ENCODE results near the gene KASH5.

KASH5 gene

DNA sequence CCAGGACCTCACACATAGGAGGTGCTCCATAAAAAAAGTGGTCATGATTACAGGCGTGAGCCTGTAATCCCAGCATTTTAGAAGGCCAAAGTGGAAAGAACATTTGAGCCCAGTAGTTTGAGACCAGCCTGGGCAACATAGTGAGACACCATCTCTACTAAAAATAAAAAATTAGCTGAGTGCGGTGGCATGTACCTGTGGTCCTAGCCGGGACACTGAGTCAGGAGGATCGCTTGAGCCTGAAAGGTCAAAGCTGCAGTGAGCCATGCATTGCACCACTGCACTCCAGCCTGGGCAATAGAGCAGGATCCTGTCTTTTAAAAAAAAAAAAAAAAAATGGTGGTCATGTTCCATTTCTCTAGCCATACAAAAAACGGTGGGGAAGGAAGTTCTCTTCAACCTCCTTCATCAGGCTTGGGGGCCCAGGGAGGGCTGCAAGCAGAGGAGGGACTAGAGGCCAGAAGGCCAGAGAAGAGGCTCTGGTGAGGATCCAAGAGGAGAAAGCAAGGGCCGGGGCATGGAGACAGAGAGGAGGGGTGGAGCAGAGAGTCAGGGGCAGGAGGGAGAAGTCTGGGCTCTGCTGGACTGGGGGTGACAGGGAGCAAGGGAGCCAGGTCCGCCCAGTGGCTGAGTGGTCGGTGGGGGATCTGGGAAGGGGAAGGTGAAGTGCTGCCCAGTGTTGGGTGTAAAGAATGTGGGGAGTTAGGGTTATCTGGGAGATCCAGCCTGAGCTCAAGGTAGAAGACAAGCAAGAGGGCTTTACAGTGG, 8.9 kb downstream of the KASH5 start:
- no peak for DNase-seq

GRCh38 chr19:49398001-49398615, 10.1 kb downstream of the KASH5 start:
- DNase-seq: no peak

DNA sequence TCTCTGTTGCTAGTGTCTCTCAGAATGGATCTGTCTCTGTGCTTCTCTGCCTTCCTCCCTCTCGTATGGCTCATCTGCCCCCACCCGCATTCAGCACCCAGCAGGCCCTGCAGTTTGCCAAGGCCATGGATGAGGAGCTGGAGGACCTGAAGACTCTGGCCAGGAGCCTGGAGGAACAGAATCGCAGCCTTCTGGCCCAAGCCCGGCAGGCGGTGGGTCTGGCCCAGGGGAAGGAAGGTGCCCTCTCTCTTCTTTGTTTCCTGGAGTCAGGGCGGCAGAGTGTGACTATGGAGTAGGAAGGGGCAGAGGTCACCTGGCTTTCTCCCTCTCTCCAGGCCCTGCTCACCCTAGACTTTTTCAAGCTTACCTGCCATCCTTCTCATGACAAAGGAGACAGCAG, 10.9 kb downstream of the KASH5 start:
- no peak for DNase-seq

GRCh38 chr19:49400029-49400428, 12.0 kb downstream of the KASH5 start:
- DNase-seq: no peak

DNA sequence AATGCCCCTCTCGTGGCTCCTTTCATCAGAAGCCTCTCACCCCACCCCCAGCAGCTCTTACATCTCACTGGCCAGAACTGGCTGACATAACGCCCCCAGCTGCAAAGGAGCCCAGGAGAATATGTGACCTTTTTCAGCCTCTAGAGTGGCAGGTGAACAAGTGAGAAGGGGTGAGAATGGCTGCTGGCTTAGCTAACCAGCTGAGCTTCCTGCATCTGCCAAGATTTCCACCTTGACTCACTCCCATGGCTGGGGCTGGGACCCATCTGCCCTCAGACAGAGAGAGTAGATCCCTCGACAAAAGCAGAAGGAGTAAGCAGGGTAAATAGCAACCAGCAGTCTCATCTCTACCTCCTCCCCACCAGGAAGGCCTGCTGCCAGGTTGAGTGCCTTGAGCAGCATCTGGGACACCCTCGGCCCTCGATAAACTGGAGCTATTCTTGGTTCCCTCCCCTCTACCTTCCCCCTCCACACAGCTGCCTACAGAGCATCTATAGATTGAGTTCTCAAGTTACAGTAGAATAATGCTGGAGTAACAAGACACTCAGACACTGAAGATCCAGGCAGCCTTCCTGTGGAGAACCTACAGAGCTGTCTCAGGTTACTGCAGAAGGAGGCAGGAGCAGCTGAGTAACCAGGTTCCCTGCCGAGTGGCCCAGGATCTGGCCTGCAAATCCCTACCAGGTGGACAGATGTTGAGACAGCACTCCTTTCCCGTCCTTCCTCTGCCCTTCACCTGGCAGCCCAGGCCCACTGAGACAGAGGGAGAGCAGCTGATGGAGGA, 15.5 kb downstream of the KASH5 start:
- DNase-seq: no peak

GRCh38 chr19:49407079-49407478, 19.0 kb downstream of the KASH5 start:
- DNase-seq: no peak

- no peak for DNase-seq
Measured at GRCh38 chr19:49407482-49408015, 19.5 kb downstream of the KASH5 start.

GRCh38 chr19:49408816-49409440, 20.9 kb downstream of the KASH5 start:
- DNase-seq: no peak

DNA sequence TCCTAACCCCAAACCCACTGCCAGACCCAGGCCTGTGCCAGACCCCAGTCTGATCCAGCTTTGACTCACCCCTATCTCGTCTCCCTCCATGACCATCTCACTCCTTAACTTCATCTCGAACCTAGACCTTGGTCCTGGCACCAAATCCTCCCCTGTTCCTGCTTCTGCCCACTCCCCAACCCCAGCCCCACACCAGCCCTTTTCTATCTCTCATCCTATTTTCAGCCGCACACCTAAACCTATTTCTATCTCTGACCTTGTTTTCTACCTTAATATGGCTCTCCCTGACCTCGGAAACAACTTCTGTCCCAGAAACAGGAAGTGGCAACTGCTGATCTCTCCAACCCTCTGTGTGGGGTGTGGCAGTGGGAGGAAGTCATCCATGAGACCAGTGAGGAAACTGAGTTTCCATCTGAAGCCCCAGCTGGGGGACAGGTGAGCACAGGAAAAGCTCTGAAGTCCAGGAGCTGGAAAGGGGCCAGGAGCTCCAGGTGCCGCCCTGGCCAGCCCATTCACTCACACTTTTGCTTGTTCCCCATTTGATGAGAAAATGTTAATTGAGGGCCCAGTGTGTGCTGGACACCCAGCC, 21.5 kb downstream of the KASH5 start:
- DNase-seq: no peak

DNA sequence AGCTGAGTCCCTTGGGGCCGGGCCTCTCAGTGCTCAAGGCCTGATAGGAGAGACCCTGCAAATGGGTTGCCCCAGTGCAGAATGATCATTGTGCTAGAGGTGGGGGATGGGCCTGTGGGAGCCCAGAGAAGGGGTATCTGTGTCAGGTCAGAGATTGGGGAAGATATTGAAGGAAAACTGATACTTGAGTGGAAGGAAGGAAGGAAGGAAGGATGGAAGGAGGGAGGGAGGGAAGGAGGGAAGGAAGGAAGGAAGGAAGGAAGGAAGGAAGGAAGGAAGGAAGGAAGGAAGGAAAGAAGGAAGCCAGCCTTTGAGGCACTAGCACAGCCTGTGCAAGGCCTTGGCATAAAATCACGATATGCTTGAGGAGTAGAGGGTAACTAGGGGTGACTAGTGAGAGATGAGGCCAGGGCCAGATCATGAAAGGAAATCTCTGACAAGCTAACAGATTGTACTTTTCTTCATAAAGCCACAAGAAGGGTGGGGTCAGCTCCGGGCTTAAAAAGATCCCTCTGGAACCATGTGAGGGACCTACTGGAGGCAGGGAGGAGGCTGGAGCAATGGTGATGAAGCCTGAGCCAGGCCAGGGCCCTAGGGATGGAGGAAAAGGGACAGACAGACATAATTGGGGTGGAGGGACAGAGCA, 23.8 kb downstream of the KASH5 start:
- no peak for DNase-seq

DNA sequence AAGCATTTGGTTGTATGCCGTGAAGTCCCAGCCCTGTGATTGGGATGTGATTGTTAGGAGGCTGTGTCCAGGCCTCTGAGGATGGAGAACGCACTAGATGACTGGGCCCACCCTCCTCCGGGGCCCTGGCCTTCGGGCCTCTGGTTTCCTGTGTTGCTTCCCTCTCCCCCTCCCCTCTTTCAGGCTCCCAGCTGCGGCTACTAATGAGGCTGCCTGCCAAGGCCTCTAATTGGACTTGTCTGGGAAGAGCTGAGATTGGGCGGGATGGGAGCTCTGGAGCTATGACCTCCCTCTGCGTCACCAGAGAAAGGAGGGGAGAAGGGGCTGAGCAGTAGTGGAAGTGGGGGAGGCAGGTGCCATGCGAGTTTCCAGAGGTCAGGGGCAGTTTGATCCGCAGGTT, 25.3 kb downstream of the KASH5 start:
- no peak for DNase-seq

- no peak for DNase-seq
Measured at GRCh38 chr19:49414256-49414655, 26.2 kb downstream of the KASH5 start.

GRCh38 chr19:49415102-49415809, 27.2 kb downstream of the KASH5 start:
- no peak for DNase-seq

- no peak for DNase-seq
Measured at GRCh38 chr19:49415810-49416200, 27.8 kb downstream of the KASH5 start.

DNA sequence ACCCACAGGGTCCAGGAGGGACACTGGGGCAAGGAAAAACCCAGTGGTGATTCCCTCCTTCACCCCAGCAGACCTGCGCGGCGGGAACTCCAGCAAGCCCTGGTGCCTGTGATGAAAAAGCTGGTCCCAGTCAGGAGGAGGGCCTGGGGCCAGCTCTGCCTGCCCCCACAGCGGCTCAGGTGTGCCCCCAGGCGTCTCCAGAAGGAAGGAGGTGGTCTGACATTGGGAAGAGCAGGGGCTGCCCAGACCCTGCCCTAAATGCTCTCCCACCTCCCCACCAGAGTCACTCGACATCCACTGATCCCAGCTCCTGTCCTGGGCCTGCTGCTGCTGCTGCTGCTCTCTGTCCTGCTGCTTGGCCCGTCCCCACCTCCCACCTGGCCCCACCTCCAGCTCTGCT, 29.0 kb downstream of the KASH5 start:
- DNase-seq: no peak

- DNase-seq: no peak
Measured at GRCh38 chr19:49418511-49418910, 30.5 kb downstream of the KASH5 start.

GRCh38 chr19:49419173-49419572, 31.1 kb downstream of the KASH5 start:
- DNase-seq: no peak

- no peak for DNase-seq
Measured at GRCh38 chr19:49420227-49420626, 32.2 kb downstream of the KASH5 start.

DNA sequence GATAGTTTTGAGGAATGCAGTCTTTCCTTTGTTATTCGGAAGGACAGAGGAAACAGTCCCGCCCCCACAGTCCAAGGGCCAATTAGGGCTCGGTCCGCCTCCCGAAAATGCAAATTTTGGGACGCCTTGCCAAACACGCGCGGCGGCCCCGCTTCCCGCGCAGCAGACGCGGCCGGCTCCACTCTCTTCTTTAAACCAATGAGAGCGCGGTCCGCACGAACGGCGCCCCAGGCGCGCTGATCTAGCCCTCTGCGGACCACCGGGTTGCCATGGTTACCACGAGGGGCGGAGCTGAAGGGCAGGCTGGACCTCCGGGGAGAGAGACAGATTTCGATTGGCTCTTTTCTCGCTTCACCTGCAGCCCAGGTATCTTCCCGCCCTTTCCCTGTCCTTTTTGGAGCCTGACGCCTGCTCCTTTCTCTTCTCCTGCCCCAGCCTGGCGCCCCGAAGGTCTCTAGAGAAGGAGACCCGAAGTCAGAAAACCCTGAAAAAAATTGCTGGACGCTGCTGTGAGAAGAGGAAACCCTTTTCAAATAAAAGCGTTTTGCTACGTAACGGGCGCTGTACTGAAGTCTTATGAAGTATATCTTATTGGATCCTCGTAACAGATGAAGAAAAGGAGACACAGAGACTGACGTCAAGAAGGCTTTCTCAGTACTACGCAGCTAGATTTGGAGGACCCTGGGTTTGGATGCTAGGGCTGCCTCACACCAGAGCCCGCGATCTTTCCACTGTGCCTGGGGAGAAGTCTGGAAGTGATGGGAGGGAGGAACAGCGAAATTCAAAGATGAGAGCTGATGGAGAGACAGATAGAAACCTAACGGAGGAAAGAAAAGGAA, 33.2 kb downstream of the KASH5 start:
- DNase-seq: peak; percentile 20

DNA sequence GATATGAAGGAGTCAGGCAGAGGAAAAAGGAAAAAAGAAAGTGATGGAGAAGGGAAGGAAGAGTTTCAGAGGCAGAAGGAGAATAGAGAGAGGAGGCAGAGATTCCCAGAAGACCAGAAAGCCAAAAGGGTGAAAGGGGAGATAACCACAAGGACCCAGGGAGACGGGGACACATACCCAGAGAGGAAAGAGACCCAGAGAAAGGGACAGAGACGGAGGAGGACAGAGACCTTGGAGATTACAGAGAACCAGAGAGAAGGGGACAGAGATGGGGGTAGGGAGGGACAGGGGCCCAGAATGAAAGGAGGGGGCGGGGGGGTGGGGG, 33.8 kb downstream of the KASH5 start:
- DNase-seq: no peak
